Measurements from ENCODE around the gene ARRDC4.

GRCh38 chr15:98001663-98002194, 41.2 kb downstream of the ARRDC4 start:
- TF ChIP-seq CTCF (IDR thresholded peaks at IDR 0.05; ENCODE audit: insufficient read depth, low read length, poor library complexity, severe bottlenecking): no peak
- no peak for TF ChIP-seq EZH2phosphoT487 (conservative IDR thresholded peaks at IDR 0.05; ENCODE audit: low read length)
